ENCODE results near the gene ARHGAP8. TPM values are rescaled to one million over a fixed set of nuclear protein-coding genes. Genes with fewer than 3 reads are reported as not detected.
"Not testable (repeated sequence)": the region's sequence is repeated elsewhere in the genome, so short reads cannot be mapped to it uniquely, and the experiment has no call there.

The ARHGAP8 gene
- total RNA-seq, 2 experiments from 2014 or later, result not detected

- Histone ChIP-seq H3K4me2 (ENCODE audit: low read length) (no peak overlapping the region), H3K36me3 (ENCODE audit: insufficient read depth, low read length) (no peaks in the 10 kb centered on the region), H3K4me1 (ENCODE audit: insufficient read depth, low read length, poor library complexity, severe bottlenecking) (no peaks in the 10 kb centered on the region), H4K20me1 (ENCODE audit: insufficient read depth, low read length) (no peaks in the 10 kb centered on the region), H3K79me2 (ENCODE audit: insufficient read depth, low read depth, low read length) (no peaks in the 10 kb centered on the region), H3K27ac (ENCODE audit: low read depth, low read length, poor library complexity, severe bottlenecking) (no peak overlapping the region), H3K9me2 (ENCODE audit: insufficient read depth, low read length) (no peaks in the 10 kb centered on the region), H3K9me3 (ENCODE audit: low read length) (no peaks in the 10 kb centered on the region), H3K4me3 (ENCODE audit: low read depth, low read length, poor library complexity, severe bottlenecking) (no peak overlapping the region), H2AFZ (ENCODE audit: low read length) (no peak overlapping the region)
- POLR2A ChIA-PET, result no interaction called here
- no peak for TF ChIP-seq EZH2phosphoT487 (IDR thresholded peaks at IDR 0.05; ENCODE audit: borderline replicate concordance, low read depth, low read length)
- TF ChIP-seq, protein P1, sequence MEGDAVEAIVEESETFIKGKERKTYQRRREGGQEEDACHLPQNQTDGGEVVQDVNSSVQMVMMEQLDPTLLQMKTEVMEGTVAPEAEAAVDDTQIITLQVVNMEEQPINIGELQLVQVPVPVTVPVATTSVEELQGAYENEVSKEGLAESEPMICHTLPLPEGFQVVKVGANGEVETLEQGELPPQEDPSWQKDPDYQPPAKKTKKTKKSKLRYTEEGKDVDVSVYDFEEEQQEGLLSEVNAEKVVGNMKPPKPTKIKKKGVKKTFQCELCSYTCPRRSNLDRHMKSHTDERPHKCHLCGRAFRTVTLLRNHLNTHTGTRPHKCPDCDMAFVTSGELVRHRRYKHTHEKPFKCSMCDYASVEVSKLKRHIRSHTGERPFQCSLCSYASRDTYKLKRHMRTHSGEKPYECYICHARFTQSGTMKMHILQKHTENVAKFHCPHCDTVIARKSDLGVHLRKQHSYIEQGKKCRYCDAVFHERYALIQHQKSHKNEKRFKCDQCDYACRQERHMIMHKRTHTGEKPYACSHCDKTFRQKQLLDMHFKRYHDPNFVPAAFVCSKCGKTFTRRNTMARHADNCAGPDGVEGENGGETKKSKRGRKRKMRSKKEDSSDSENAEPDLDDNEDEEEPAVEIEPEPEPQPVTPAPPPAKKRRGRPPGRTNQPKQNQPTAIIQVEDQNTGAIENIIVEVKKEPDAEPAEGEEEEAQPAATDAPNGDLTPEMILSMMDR (conservative IDR thresholded peaks at IDR 0.05; ENCODE audit: low read length), result no peak
- BruUV-seq (replicated peaks), result no TSS peak
- no peak for DNase-seq (ENCODE audit: low spot score)
- intact Hi-C loops (cut with micrococcal nuclease; ENCODE audit: unreplicated experiment), result no loop called here
- CTCF ChIA-PET (ENCODE audit: unreplicated experiment), result no interaction called here
Measured at GRCh38 chr22:44848296-44848741, 95.9 kb downstream of the ARHGAP8 start.

DNA sequence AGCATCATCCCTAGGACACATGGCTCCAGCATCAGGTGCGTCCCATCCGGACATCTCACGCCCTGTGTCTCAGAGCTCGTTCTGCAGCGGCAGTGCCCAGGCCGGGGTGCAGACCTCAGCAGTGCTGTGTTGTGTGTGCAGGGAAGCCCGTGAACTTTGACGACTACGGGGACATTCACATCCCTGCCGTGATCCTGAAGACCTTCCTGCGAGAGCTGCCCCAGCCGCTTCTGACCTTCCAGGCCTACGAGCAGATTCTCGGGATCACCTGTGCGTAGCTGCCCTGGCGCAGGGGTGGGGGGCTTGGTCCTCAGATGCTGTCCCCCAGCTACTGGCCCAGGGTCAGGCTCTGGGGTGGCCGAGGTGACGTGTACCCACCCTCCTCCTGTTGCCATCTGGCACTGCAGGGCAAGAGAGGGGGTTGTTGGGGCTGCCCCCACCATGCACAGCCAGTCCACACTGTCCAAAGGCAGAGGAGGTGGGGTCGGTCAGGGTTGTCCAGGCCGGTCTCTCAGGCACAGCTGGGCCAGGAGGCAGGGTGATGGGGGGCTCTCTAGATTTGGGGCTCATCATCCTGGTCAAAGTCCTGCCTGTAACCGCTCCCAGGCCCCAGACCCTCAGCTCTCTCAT lies 96.5 kb downstream of the ARHGAP8 start:
- CTCF ChIA-PET (ENCODE audit: unreplicated experiment), result no interaction called here
- H3K79me2 ChIP-seq (ENCODE audit: insufficient read depth, low read depth, low read length), result no peaks in the 10 kb centered on the region
- H3K27ac ChIP-seq (ENCODE audit: low read depth, low read length, poor library complexity, severe bottlenecking), result no peak overlapping the region
- no peak overlapping the region for H3K4me2 ChIP-seq (ENCODE audit: low read length)
- H3K4me3 ChIP-seq (ENCODE audit: low read depth, low read length, poor library complexity, severe bottlenecking), result no peak overlapping the region
- POLR2A ChIA-PET, result no interaction called here
- no peaks in the 10 kb centered on the region for H4K20me1 ChIP-seq (ENCODE audit: insufficient read depth, low read length)
- H3K9me3 ChIP-seq (ENCODE audit: low read length), result no peaks in the 10 kb centered on the region
- no peaks in the 10 kb centered on the region for H3K9me2 ChIP-seq (ENCODE audit: insufficient read depth, low read length)
- no peak overlapping the region for H2AFZ ChIP-seq (ENCODE audit: low read length)
- no peak for DNase-seq (ENCODE audit: low spot score)
- BruUV-seq (replicated peaks), result no TSS peak
- no peaks in the 10 kb centered on the region for H3K36me3 ChIP-seq (ENCODE audit: insufficient read depth, low read length)
- H3K4me1 ChIP-seq (ENCODE audit: insufficient read depth, low read length, poor library complexity, severe bottlenecking), result no peaks in the 10 kb centered on the region
- TF ChIP-seq EZH2phosphoT487 (IDR thresholded peaks at IDR 0.05; ENCODE audit: borderline replicate concordance, low read depth, low read length), result no peak
- TF ChIP-seq, protein P1 (conservative IDR thresholded peaks at IDR 0.05; ENCODE audit: low read length), result no peak
- intact Hi-C loops (cut with micrococcal nuclease; ENCODE audit: unreplicated experiment), result no loop called here

DNA sequence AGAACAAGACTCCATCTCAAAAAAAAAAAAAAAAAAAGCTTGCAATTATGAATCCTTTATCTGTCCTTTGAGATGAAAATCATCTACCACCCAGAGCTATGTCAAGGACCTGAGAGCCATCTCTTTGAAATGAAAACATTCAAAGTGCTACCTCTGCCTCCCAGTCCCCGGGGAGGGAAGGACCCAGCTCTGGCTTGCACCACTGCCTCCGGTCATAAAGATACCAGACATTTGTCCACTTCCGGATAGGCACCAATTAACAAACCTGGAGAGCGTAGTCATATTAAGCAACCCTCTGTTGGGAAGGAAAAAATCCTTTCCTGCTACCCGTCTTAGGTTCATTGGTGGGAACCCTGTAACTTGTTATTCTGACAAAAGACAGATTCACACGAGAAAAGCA lies 98.6 kb downstream of the ARHGAP8 start:
- no peaks in the 10 kb centered on the region for H3K9me3 ChIP-seq (ENCODE audit: low read length)
- H3K4me1 ChIP-seq (ENCODE audit: insufficient read depth, low read length, poor library complexity, severe bottlenecking), result no peaks in the 10 kb centered on the region
- no peak overlapping the region for H3K27ac ChIP-seq (ENCODE audit: low read depth, low read length, poor library complexity, severe bottlenecking)
- H3K9me2 ChIP-seq (ENCODE audit: insufficient read depth, low read length), result no peaks in the 10 kb centered on the region
- H3K36me3 ChIP-seq (ENCODE audit: insufficient read depth, low read length), result no peaks in the 10 kb centered on the region
- no peak for TF ChIP-seq EZH2phosphoT487 (IDR thresholded peaks at IDR 0.05; ENCODE audit: borderline replicate concordance, low read depth, low read length)
- TF ChIP-seq, protein P1 (conservative IDR thresholded peaks at IDR 0.05; ENCODE audit: low read length), result no peak
- H3K4me3 ChIP-seq (ENCODE audit: low read depth, low read length, poor library complexity, severe bottlenecking), result no peak overlapping the region
- DNase-seq (ENCODE audit: low spot score), result no peak
- ChIA-PET CTCF (ENCODE audit: unreplicated experiment) (no interaction called here), POLR2A (no interaction called here)
- no peaks in the 10 kb centered on the region for H4K20me1 ChIP-seq (ENCODE audit: insufficient read depth, low read length)
- intact Hi-C loops (cut with micrococcal nuclease; ENCODE audit: unreplicated experiment), result no loop called here
- H3K79me2 ChIP-seq (ENCODE audit: insufficient read depth, low read depth, low read length), result no peaks in the 10 kb centered on the region
- no TSS peak for BruUV-seq (replicated peaks)
- no peak overlapping the region for H2AFZ ChIP-seq (ENCODE audit: low read length)
- no peak overlapping the region for H3K4me2 ChIP-seq (ENCODE audit: low read length)

DNA sequence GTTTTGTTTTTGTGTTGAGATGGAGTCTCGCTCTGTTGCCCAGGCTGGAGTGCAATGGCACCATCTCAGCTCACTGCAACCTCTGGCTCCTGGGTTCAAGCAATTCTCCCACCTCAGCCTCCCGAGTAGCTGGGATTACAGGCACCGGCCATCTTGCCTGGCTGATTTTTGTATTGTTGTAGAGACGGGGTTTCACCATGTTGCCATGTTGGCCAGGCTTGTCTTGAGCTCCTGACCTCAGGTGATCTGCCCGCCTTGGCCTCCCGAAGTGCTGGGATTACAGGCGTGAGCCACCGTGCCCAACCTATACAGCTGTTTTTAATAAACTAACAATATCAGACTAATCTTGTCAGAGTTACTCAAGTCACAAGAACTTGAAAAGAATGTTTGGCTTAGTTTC lies 102.3 kb downstream of the ARHGAP8 start:
- H3K9me3 ChIP-seq (ENCODE audit: low read length); CTCF ChIA-PET (ENCODE audit: unreplicated experiment): not testable (repeated sequence)
- POLR2A ChIA-PET, result interaction anchor here (0.6 kb wide), 1 partner anchor 1423 kb away, joined by 5 read pairs; no protein-coding TSS in a partner anchor

More for the DNA sequence above, 102.3 kb downstream of the ARHGAP8 start:
- H3K9me2 ChIP-seq (ENCODE audit: insufficient read depth, low read length); H3K4me1 ChIP-seq (ENCODE audit: insufficient read depth, low read length, poor library complexity, severe bottlenecking); H4K20me1 ChIP-seq (ENCODE audit: insufficient read depth, low read length); H2AFZ ChIP-seq (ENCODE audit: low read length); H3K79me2 ChIP-seq (ENCODE audit: insufficient read depth, low read depth, low read length); intact Hi-C loops (cut with micrococcal nuclease; ENCODE audit: unreplicated experiment); H3K4me3 ChIP-seq (ENCODE audit: low read depth, low read length, poor library complexity, severe bottlenecking); DNase-seq (ENCODE audit: low spot score); H3K27ac ChIP-seq (ENCODE audit: low read depth, low read length, poor library complexity, severe bottlenecking); BruUV-seq (replicated peaks); H3K36me3 ChIP-seq (ENCODE audit: insufficient read depth, low read length); H3K4me2 ChIP-seq (ENCODE audit: low read length): not testable (repeated sequence)
